ENCODE measurements around the gene BRPF3.
A peak's percentile ranks its signal among the peaks of the same experiment; 100 is the strongest.

BRPF3 gene

DNA sequence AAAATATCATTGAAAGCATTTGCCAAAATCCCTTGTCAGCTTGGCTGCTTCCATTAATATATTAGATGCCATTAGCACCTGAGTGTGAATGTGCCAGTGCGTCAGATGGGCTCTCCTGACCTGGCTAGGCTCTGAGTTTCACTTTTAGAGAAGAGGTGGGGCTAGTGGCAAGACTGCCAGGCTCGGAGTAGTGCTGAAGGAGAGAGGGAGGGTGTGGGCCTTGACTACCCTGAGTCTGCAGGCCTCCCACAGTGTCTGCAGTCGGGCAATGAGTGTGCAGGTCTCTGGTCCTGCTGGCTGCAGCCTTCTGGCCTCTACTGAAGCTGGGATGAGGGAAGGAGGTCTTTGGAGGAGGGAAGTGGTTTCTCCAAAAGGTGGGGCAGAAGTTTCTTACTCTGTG lies 38.8 kb downstream of the BRPF3 start:
- DNase-seq = no peak

DNA sequence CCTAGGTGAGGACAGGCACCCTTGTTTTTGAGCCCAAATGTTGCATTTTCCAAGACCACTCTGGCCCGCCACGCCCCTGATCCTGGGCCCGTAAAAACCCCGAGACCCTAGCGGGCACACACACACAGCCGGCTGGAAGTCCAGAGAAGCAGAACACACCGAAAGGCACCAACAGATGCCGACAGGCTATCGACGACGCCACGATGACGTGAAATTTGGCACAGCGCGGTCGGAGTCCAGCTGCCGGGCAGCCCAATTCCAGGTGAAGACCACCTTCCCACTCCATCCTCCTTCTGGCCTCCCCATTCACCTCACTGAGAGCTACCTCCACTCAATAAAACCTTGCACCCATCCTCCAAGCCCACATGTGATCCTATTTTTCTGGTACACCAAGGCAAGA lies 39.3 kb downstream of the BRPF3 start:
- no peak for DNase-seq

- DNase-seq = no peak
These were observed 43.2 kb downstream of the BRPF3 start for GRCh38 chr6:36239774-36240173.

- DNase-seq = no peak
These were observed 45.2 kb downstream of the BRPF3 start for GRCh38 chr6:36241728-36242127.

GRCh38 chr6:36242161-36242560 lies 45.6 kb downstream of the BRPF3 start:
- no peak for DNase-seq

- no peak for DNase-seq
These were observed 46.1 kb downstream of the BRPF3 start for GRCh38 chr6:36242626-36243025.

DNA sequence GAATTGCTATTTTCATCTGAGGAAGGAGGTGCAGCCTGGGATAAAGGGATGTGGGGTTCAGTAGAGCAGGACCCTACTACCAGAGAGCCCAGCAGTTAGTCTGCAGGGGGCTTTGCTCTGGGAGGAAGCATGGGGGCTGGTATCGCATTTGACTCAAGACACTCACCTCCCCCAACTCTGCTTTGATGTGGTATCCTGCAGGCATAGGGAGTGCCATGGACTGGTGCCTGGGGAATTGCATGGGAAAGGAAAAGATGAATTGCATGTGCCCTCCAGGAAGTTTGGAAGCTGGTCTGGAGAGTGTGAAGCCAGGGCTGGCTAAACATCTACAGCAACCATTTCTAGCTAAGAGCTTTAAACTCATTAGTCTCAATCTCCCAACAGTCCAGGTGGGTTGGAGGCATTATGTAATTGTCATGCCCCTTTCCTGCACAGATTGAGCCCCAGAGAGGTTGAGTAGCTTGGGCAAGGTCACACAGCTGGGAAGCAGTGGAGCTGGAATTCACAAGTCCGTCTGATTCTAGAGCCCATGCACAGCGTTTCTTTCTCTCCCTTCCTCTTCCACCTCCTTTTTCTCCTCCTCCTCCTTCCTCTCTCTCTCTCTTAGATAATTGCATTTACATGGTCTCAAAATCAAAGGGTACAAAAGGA lies 47.1 kb downstream of the BRPF3 start:
- no peak for DNase-seq

- DNase-seq = peak; percentile 61
These were observed 48.2 kb downstream of the BRPF3 start for GRCh38 chr6:36244641-36245280.

DNA sequence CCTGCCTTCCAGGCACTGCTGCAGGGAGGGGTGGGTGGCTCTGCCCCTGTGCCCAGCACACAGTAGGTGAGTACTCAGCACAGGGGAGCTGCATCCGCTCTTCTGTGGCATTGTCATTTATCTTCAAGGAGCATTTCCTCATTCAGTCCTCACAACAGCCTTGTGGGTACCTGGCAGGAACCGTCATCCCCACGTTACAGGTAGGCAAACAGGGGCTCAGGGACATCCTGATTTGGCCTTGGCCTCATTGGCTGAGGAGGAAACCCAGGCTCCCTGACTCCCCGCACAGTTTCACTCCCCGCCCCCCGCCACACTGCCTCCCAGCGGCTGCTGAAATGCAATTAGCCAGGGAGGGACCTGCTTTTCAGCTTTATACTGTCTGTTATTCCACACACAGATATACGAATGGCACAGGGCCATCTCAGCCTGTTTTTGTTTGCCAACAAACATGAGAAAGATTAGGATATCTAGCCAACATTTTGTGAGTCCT lies 49.1 kb downstream of the BRPF3 start:
- DNase-seq = no peak

GRCh38 chr6:36246506-36247268 lies 50.1 kb downstream of the BRPF3 start:
- no peak for DNase-seq

DNA sequence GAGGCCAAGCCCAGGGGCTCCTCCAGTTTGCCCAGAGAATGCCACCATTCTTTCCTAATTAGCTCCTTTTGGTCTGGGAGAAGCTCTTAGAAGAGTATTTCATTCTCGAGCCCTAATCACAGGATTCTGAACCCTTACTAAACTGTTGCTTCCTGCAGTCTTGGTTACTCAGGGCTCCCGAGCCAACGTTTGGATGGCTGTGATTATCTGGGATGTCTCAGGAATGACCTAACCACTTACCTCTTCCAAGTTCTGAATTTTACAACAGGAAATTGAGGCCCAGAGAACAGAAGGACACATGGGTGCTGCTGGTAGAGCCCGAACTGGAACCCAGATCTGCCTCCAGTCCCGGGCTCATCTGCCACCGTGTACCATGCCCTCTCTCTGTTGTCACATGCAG lies 51.1 kb downstream of the BRPF3 start:
- peak; percentile 89 for DNase-seq

DNA sequence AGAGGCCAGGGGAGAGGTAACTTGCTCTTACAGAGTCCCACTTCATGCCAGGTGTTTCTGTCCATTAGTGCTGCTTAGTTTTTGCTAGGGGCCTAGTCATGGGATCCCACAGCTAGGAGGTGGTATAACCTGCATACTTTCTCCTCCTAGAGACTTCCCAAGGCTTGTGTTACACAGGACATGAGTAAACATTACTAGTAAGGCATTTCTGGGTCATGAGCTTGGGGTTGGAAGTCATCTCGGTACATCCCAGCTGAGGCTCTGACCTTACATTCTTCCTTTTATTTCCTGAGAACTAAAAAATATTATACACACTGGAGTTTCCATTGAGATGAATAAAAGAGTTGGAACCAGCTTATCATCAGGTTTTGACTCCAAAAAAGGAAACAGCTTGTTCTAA lies 52.4 kb downstream of the BRPF3 start:
- peak; percentile 84 for DNase-seq

- no peak for DNase-seq
These were observed 53.0 kb downstream of the BRPF3 start for GRCh38 chr6:36249536-36249935.

GRCh38 chr6:36252005-36252404 lies 55.5 kb downstream of the BRPF3 start:
- DNase-seq = no peak

DNA sequence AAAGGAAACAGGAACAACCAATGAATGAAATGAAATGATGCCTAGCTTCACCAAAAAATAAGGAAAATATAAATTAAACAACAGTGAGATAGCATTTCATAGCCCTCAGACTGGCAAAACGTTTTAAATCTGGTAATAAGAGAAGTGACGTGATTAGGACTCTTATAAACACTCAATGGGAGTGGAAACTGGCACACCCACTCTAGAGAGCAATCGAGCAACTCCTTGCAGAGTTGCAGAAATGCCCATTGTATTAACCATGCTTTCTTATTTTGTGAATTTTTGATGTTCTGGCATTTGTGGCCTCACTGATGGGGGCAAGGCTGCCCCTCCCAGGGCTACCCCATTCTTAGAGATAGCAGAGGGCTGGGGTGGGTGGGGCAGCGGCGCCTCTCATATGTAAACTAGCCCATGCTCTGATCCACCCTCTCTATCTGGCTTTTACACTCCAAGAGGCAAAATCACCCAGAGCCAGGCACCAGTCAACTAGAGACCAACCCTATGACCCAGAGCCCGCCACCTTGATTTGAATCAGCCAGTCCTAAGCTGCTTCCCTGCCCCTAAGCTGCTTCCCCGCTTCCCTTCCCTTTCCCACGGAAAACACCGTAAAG lies 67.0 kb downstream of the BRPF3 start:
- DNase-seq = no peak

DNA sequence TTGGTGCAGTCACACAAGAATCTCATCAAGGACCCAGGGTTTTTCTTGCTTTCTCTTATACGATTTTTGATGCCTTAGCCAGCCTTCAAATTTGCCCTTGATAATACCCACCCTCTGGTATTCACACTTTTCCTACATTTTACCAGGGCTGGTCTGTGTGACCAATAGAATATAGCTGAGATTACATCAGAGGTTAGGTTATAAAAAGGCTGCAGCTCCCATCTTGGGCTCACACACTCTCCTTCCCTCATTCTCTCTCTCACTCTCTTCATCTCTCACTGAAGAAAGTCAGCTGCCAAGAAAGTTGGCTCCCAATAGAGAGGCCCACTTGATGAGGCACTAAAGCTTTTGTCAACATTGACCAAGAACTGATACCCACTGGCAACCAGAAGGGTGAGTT lies 69.2 kb downstream of the BRPF3 start:
- DNase-seq = no peak

GRCh38 chr6:36266913-36267644 lies 70.5 kb downstream of the BRPF3 start:
- peak; percentile 60 for DNase-seq

DNA sequence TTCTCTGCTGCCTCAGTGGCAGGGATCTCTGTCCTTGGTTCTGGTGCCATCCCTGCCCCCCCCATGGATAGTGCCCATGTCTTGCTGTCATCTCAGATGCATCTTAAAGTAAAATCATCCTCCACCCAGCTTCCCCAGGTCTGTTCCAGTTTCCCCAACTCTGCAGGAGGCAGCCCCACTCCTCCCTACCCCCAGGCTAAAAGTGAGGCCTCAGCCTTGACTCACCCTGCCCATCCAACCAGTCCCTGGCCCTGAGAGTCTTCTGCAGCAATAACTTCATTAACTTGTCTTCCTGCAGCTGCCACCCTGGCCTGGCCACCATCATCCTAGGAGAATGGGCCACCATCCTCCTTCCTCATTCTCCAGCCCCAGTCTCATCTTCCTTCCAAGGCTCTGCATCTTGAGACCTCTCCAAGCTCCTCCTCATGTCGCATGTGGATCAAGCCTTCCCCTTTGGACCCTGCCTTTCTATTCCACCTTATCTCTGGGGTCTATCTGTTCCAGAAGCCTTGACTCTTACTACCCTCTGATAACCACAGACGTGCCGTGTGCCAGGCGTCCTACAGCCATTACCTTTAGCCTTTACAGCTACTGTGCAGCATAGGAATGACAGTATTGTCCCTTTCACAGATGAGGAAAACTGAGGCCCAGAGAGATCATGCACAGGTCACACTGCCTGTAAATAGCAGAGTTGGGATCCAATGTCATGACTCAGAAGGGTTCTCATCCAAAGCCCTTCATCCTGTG lies 71.4 kb downstream of the BRPF3 start:
- DNase-seq = peak; percentile 39

DNA sequence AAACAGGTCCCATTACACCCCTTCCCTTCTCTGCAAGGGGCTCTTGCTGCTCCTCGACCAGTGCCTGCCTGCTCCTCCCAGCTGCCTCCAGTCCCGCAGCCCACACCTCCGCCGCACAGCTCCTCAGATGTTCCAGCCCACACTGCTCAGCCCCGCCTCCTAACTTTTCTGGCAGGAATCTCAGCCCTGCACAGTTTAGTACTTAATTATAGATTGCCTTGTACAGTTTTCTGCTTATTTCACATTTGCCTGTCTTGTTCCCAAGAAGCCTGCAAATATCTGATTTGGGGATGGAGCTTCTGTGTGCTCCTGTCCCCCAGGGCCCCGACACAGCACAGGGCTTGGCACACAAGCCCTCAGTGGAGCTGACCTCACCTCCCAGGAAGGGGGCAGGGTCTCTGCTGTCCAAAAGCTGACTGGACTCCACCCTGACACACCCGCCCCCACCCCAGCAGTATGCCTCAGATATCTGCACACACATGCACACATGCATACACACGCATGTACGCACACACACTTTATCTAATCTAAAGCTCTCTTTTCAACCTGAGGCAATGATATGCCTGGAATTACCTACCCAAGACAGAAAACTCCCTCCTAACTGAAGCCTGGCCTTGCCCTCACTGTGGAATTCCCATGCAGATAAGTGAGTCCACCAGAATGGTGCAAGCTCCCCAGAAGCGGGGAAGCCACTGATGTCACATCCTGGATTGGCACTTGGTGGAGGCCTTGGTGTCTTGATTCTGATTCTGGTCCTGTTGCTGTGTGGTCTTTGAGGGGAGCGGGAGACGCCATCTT lies 72.1 kb downstream of the BRPF3 start:
- peak; percentile 90 for DNase-seq

DNA sequence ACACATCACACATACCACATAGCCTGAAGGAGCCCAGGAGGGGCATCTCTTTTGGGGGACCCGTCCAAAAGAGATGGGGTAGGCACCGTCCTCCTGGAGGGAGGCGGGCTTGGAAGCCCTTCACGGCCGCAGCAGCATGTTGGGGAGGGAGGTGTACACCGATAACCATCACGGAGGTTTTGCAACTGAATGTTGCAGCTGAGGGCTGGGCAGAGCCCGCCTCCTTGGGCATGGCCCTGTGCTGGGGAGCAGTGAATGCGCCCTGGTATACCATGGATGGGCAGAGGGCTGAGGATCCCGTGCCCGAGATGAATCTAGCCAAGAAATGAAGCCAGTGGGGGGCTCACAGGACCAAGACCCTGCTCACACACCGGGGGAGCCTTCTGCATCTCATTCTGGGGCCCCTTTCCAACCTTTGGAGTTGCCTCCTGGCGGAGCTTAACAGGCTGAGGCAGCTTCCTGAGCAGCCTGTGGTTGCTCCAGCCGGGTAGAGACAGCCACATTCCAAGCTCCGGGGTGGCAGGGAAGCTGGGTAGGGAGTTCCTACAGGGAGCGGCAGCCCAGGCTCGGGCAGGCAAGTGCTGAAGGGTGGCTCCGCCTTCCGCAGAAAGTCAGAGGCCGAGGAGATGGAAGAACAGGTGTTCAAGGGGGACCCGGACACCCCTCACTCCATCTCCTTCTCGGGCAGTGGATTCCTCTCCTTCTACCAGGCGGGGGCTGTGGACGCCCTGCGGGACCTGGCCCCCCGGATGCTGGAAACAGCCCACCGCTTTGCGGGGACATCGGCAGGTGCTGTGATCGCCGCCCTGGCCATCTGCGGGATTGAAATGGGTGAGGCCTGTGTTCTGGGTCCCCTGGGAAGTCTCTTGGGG lies 73.5 kb downstream of the BRPF3 start, which contains the start of gene PNPLA1:
PNPLA1 (plus strand) TSS at position 227 of the 872 bp plus-strand sequence; CDS start at position 627, 400 bp downstream.
- peak; percentile 92 for DNase-seq
